Tibial artery (tissue), 4 donors: ENCODE measurements around the gene INTS1.

ENCODE experiments used
- DNase-seq, 2 donors: peaks; one replicate each; pipeline ENCODE4 v3.0.0-alpha.2; 2019
- H3K27ac ChIP-seq, 2 donors: fragments of 200-600 bp; sonication (generic) in 1 of 2; 1 replicate in 1 of 2; 2 replicates in 1 of 2; pipeline ENCODE4 v1.5.1; 2018 to 2019; ENCODE audit warnings: mild to moderate bottlenecking in 1 of 2
- H3K27me3 ChIP-seq, 2 donors: fragments of 200-600 bp; sonication (generic) in 1 of 2; one replicate each; pipeline versions ENCODE4 v1.5.1 to v1.6.0; 2016 to 2019
- H3K36me3 ChIP-seq, 3 donors: fragments of 200-600 bp; sonication (generic) in 2 of 3; one replicate each; pipeline ENCODE4 v1.5.1; 2016 to 2019; ENCODE audit warnings: mild to moderate bottlenecking in 2 of 3
- H3K4me1 ChIP-seq, 4 donors: fragments of 200-600 bp; sonication (generic) in 2 of 4; 1 replicate in 3 of 4; 2 replicates in 1 of 4; pipeline ENCODE4 v1.5.1; 2016 to 2019
- H3K4me3 ChIP-seq, 2 donors: fragments of 200-600 bp; sonication (generic) in 1 of 2; 1 replicate in 1 of 2; 2 replicates in 1 of 2; pipeline ENCODE4 v1.5.1; 2018 to 2019; ENCODE audit warnings: mild to moderate bottlenecking in 2 of 2
- H3K9me3 ChIP-seq, 3 donors: fragments of 200-600 bp; sonication (generic) in 1 of 3; one replicate each; pipeline ENCODE4 v1.5.1; 2016 to 2019
- intact Hi-C: fragments of 100-400 bp; cut with DNase I; formaldehyde crosslinking; loops from one replicate; pipeline ENCODE4 v1.15.0; 2023; ENCODE audit warnings: low total_unique reads
- TF ChIP-seq, protein P1 (sequence below), 2 experiments: fragments of 200-600 bp in 1 of 2; fragments of 450-650 bp in 1 of 2; IDR thresholded peaks; one replicate each; pipeline ENCODE4 v1.5.1; 2017 to 2019; ENCODE audit warnings: antibody characterized with exemption in 2 of 2, mild to moderate bottlenecking in 1 of 2, moderate library complexity in 1 of 2

Gene INTS1

DNA sequence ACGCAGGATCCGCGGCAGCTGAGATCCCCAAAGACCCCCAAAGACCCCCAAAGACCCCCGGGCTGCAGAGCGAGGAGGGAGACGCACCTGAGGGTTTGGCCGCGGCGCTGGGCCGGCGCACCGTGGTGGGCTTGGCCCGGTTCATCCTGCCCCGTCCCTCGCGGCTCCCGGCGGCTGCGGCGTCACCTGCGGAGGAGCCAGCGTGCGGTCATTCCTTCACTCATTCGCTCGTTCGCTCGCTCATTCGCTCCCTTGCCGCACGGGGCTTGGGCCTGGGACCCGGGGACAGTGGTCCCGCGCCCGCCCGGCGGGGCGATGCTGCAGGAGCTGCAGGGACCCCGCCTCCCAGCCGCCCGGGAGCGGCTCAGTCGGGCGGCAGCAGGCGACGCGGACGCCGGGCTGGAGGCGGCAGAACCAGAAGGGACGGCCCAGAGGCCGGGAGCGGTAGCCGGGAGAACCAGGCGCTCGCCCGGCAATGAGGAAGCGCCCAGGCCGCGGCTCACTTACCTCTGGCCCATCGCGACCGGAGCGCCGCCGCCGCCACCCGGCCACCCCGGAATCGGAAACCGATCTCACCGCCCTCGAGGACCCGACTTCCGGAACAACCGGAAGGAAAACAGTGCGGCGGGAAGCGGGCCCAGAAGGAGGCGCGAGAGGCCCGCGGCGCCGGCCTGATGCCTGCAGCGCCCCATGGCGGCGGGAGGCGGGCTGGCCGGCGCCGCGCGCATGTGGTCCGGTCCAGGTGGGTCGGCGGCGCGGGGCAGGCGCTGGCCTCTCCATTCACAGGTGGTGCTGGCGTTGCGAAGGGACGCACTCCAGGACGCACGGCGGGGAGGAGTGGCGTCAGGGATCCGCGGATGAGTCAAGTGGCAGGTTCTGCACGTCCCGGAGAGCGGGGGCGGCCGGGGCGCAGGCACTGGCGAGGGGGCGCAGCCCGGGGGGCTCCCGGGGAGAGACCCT is at the start of gene INTS1:
TSS of gene INTS1 (minus strand) at position 574 of the 960 bp plus-strand sequence. CDS start at position 145, 429 bp downstream.
- H3K27ac ChIP-seq: peak within 1 kb of the TSS; percentile 74 to 75
- H3K36me3 ChIP-seq: peaks cover 12 to 39% (median 33%) of the 10 kb centered on the region in 3 donors
- TF ChIP-seq, protein P1, sequence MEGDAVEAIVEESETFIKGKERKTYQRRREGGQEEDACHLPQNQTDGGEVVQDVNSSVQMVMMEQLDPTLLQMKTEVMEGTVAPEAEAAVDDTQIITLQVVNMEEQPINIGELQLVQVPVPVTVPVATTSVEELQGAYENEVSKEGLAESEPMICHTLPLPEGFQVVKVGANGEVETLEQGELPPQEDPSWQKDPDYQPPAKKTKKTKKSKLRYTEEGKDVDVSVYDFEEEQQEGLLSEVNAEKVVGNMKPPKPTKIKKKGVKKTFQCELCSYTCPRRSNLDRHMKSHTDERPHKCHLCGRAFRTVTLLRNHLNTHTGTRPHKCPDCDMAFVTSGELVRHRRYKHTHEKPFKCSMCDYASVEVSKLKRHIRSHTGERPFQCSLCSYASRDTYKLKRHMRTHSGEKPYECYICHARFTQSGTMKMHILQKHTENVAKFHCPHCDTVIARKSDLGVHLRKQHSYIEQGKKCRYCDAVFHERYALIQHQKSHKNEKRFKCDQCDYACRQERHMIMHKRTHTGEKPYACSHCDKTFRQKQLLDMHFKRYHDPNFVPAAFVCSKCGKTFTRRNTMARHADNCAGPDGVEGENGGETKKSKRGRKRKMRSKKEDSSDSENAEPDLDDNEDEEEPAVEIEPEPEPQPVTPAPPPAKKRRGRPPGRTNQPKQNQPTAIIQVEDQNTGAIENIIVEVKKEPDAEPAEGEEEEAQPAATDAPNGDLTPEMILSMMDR (IDR thresholded peaks at IDR 0.05): peak; percentile 86 to 94
- no peaks in the 10 kb centered on the region for H3K27me3 ChIP-seq
- H3K4me3 ChIP-seq: peak within 1 kb of the TSS; percentile 87 to 95
- H3K4me1 ChIP-seq: peaks cover 0 to 39% (median 25%) of the 10 kb centered on the region in 4 donors
- intact Hi-C loops: loop anchor here (2.0 to 5.0 kb wide), 3 partner anchors 33 to 808 kb away; partner anchors contain the start of gene SNX8
- H3K9me3 ChIP-seq: no peaks in the 10 kb centered on the region
- DNase-seq: peak; percentile 90 to 94

DNA sequence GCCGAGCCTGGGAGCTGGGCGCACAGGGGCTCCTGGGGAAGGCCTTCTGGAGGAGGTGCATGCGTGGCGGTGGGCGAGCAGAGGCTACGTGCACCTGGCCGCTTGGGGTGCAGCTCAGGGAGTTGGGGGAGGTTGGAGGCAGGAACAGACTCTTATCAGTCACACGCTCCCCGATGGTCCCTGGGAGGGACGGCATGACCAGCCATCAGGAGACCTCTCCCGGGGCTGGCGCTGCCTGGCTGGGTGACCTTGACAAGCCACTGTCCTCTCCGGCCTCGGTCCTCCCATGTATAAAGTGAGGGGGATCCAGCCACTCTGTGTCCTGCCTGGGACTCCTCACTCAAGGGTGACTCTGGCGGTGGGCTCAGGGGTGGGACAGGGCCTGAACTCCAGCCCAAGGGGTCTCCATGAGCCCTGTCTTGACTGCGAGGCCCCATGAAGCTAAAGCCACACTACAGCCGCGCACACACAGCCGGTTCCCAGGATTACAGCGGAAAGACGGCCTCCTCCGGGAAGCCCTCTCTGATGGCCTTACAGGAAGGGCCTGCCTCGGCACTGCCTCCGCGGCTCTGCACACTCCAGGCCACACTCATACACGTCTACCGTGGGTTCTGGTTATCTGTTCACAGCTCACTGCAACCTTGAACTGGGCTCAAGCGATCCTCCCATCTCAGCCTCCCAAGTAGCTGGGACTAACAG is 49.5 kb upstream of the INTS1 start:
- TF ChIP-seq, protein P1 (IDR thresholded peaks at IDR 0.05): no peak
- H3K36me3 ChIP-seq: peaks cover 0 to 19% (median 0%) of the 10 kb centered on the region in 3 donors
- peak in 1 of 2 donors; percentile 22 for DNase-seq
- no peaks in the 10 kb centered on the region for H3K9me3 ChIP-seq
- H3K4me1 ChIP-seq: peaks cover 0 to 25% (median 7%) of the 10 kb centered on the region in 4 donors
- no peak overlapping the region for H3K27ac ChIP-seq
- H3K4me3 ChIP-seq: no peak overlapping the region
- intact Hi-C loops: no loop called here
- peaks cover 0 to 19% of the 10 kb centered on the region in 2 donors for H3K27me3 ChIP-seq

DNA sequence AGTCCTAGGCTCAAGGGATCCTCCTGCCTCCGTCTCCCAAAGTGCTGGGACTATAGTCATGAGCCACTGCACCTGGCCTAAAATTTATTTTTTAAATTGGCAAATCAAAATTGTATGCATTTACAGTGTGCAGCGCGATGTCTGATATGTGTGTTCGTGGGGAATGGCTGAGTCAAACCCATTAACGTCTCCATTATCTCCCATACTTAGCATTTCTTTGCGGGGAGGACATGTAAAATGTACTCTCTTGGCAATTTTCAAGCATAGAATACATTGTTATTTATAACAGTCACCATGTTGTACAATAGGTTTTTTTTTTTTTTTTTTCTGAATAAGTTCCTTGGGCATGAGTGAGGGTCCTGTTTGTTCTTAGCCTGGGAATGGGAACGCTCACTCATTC is 48.0 kb upstream of the INTS1 start:
- peaks cover 0 to 31% (median 0%) of the 10 kb centered on the region in 3 donors for H3K36me3 ChIP-seq
- intact Hi-C loops: no loop called here
- H3K4me1 ChIP-seq: peaks cover 0 to 16% (median 7%) of the 10 kb centered on the region in 4 donors
- H3K27ac ChIP-seq: no peak overlapping the region
- no peak overlapping the region for H3K4me3 ChIP-seq
- TF ChIP-seq, protein P1 (IDR thresholded peaks at IDR 0.05): no peak
- H3K9me3 ChIP-seq: no peaks in the 10 kb centered on the region
- DNase-seq: no peak
- H3K27me3 ChIP-seq: peaks cover 0 to 7% of the 10 kb centered on the region in 2 donors

DNA sequence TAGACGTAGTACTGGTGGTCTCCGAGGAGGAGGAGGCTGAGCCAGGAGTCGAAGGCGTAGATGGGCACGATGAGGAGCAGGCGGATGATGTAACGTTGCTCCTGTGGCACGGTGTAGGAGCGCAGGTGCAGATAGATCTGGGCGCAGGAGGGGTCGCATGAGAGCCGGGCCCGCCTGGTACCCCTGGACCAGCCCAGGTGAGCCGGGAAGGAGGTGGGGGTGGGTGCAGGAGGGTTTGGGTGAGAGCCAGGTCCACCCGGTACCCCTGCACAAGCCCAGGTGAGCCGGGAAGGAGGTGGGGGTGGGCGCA is 46.6 kb upstream of the INTS1 start:
- Histone ChIP-seq H3K36me3 (peaks cover 0 to 39% (median 0%) of the 10 kb centered on the region in 3 donors), H3K4me3 (no peak overlapping the region), H3K4me1 (peaks cover 0 to 9% (median 4%) of the 10 kb centered on the region in 4 donors), H3K27ac (no peak overlapping the region), H3K27me3 (peaks cover 0 to 2% of the 10 kb centered on the region in 2 donors), H3K9me3 (no peaks in the 10 kb centered on the region)
- TF ChIP-seq, protein P1 (IDR thresholded peaks at IDR 0.05): no peak
- DNase-seq: no peak
- intact Hi-C loops: no loop called here

- no peak for DNase-seq
- peaks cover 0 to 43% (median 2%) of the 10 kb centered on the region in 3 donors for H3K36me3 ChIP-seq
- intact Hi-C loops: no loop called here
Observed at GRCh38 chr7:1550005-1550845, 46.0 kb upstream of the INTS1 start.

More at GRCh38 chr7:1550005-1550845, 46.0 kb upstream of the INTS1 start:
- Histone ChIP-seq H3K9me3 (no peaks in the 10 kb centered on the region), H3K4me3 (no peak overlapping the region), H3K27me3 (no peaks in the 10 kb centered on the region), H3K4me1 (peaks cover 0 to 7% (median 2%) of the 10 kb centered on the region in 4 donors), H3K27ac (no peak overlapping the region)
- TF ChIP-seq, protein P1 (IDR thresholded peaks at IDR 0.05): no peak
